IMR-90 (cell line): Measurements from ENCODE around the gene ARID4B. TPM values are rescaled to one million over a fixed set of nuclear protein-coding genes. Genes with fewer than 3 reads are reported as not detected.
A peak's percentile ranks its signal among the peaks of the same experiment; 100 is the strongest.

Source experiments
- ATAC-seq: fragments of 200-7000 bp; cut with Tn5 transposase; 2 replicates; pipeline ENCODE4 v1.9.1; 2020; ENCODE audit warnings: low read depth, mild to moderate bottlenecking, moderate library complexity
- BruUV-seq: library from RNA; stranded (reverse); fragments of 400-500 nt; replicated peaks from 2 replicates; lab custom pipeline; 2021; lab: Mats Ljungman, UMichigan
- CTCF ChIA-PET: fragments of 300-600 bp; formaldehyde crosslinking; extraction: SDS; loops from one replicate; lab custom pipeline; 2021; ENCODE audit warnings: antibody characterized with exemption; lab: Yijun Ruan, JAX
- POLR2A ChIA-PET: fragments of 300-600 bp; sonication (Branson Sonifier 250); formaldehyde crosslinking; loops from one replicate; lab custom pipeline; 2022; ENCODE audit warnings: antibody characterized with exemption; ENCODE audit not compliant: unreplicated experiment; lab: Charles Lee
- DNase-seq: peaks from one replicate; pipeline ENCODE4 v3.0.0; 2013
- H2AFZ ChIP-seq: replicated peaks from 2 replicates; pipeline ENCODE3; 2013; ENCODE audit warnings: low read length, mild to moderate bottlenecking; ENCODE audit not compliant: poor library complexity
- H2AK5ac ChIP-seq: 2 replicates; pipeline ENCODE4 v1.6.1; 2013; ENCODE audit warnings: low read depth, low read length, inconsistent platforms
- H2AK9ac ChIP-seq: replicated peaks from 2 replicates; pipeline ENCODE3; 2013; ENCODE audit warnings: mild to moderate bottlenecking, low read depth, low read length, moderate library complexity; ENCODE audit not compliant: poor library complexity
- H2BK120ac ChIP-seq: 2 replicates; pipeline ENCODE4 v1.6.1; 2013; ENCODE audit warnings: low read depth, low read length, inconsistent platforms
- H2BK15ac ChIP-seq: 3 replicates; pipeline ENCODE4 v1.6.1; 2013; ENCODE audit warnings: low read depth, low read length, inconsistent platforms
- H2BK20ac ChIP-seq: 2 replicates; pipeline ENCODE4 v1.6.1; 2013; ENCODE audit warnings: low read depth, mild to moderate bottlenecking, inconsistent platforms, low read length, moderate library complexity
- H2BK5ac ChIP-seq: 2 replicates; pipeline ENCODE4 v1.6.1; 2013; ENCODE audit warnings: mild to moderate bottlenecking, low read depth, low read length, inconsistent platforms; ENCODE audit not compliant: poor library complexity, severe bottlenecking
- H3K14ac ChIP-seq: replicated peaks from 2 replicates; pipeline ENCODE4 v1.6.1; 2013; ENCODE audit warnings: low read depth, low read length, inconsistent platforms
- H3K18ac ChIP-seq: 2 replicates; pipeline ENCODE4 v1.6.1; 2013; ENCODE audit warnings: low read depth, low read length, control low read depth
- H3K23ac ChIP-seq: 2 replicates; pipeline ENCODE4 v1.6.1; 2013; ENCODE audit warnings: low read depth, low read length, inconsistent platforms
- H3K27ac ChIP-seq: 2 replicates; pipeline ENCODE4 v1.5.1; 2013; ENCODE audit warnings: mild to moderate bottlenecking, control low read depth, low read length; ENCODE audit not compliant: insufficient read depth
- H3K27me3 ChIP-seq: 2 replicates; pipeline ENCODE4 v1.6.1; 2013; ENCODE audit warnings: low read length; ENCODE audit not compliant: control insufficient read depth, insufficient read depth
- H3K36me3 ChIP-seq: 2 replicates; pipeline ENCODE4 v1.6.1; 2013; ENCODE audit warnings: low read length, mixed read lengths; ENCODE audit not compliant: control insufficient read depth, insufficient read depth
- H3K4ac ChIP-seq: 2 replicates; pipeline ENCODE4 v1.6.1; 2013; ENCODE audit warnings: low read depth, low read length, inconsistent platforms
- H3K4me1 ChIP-seq: 2 replicates; pipeline ENCODE4 v1.6.1; 2013; ENCODE audit warnings: low read length, mixed read lengths; ENCODE audit not compliant: control insufficient read depth, insufficient read depth
- H3K4me2 ChIP-seq: 2 replicates; pipeline ENCODE4 v1.6.1; 2013; ENCODE audit warnings: low read depth, mild to moderate bottlenecking, control low read depth, low read length, moderate library complexity
- H3K4me3 ChIP-seq: 2 replicates; pipeline ENCODE4 v1.5.1; 2013; ENCODE audit warnings: low read depth, mild to moderate bottlenecking, control low read depth, low read length, moderate library complexity; ENCODE audit not compliant: insufficient read depth
- H3K56ac ChIP-seq: 2 replicates; pipeline ENCODE4 v1.6.1; 2013; ENCODE audit warnings: low read length, inconsistent platforms; ENCODE audit not compliant: insufficient read depth; ENCODE audit errors: extremely low read depth
- H3K79me1 ChIP-seq, 2 experiments: 2 replicates each; pipeline ENCODE4 v1.6.1; 2013; ENCODE audit warnings: low read length in 2 of 2, inconsistent platforms in 1 of 2, low read depth in 1 of 2
- H3K9ac ChIP-seq: 2 replicates; pipeline ENCODE4 v1.6.1; 2013; ENCODE audit warnings: low read depth, low read length, control low read depth
- H3K9me1 ChIP-seq: 2 replicates; pipeline ENCODE4 v1.6.1; 2013; ENCODE audit warnings: low read length, inconsistent platforms; ENCODE audit not compliant: insufficient read depth
- H3K9me3 ChIP-seq: 2 replicates; pipeline ENCODE4 v1.6.1; 2013; ENCODE audit warnings: low read length; ENCODE audit not compliant: control insufficient read depth, insufficient read depth
- H4K20me1 ChIP-seq: 2 replicates; pipeline ENCODE4 v1.6.1; 2013; ENCODE audit warnings: low read length, inconsistent platforms; ENCODE audit not compliant: insufficient read depth
- H4K5ac ChIP-seq: 2 replicates; pipeline ENCODE4 v1.6.1; 2013; ENCODE audit warnings: mild to moderate bottlenecking, low read depth, low read length, control low read depth
- H4K8ac ChIP-seq, 2 experiments: 2 replicates each; pipeline ENCODE4 v1.6.1; 2013; ENCODE audit warnings: low read depth in 2 of 2, low read length in 2 of 2, control low read depth in 1 of 2, inconsistent platforms in 1 of 2
- H4K91ac ChIP-seq: 2 replicates; pipeline ENCODE4 v1.6.1; 2013; ENCODE audit warnings: low read depth, low read length, inconsistent platforms; ENCODE audit not compliant: insufficient read depth
- BHLHE40 ChIP-seq: fragments of 150-350 bp; IDR thresholded peaks from 2 replicates; pipeline ENCODE4 v1.6.1; 2016; ENCODE audit warnings: mild to moderate bottlenecking, low read depth, low read length
- CEBPB ChIP-seq: IDR thresholded peaks from 2 replicates; pipeline ENCODE4 v1.6.1; 2012; ENCODE audit warnings: low read depth, low read length, improper control_type of control experiment
- CHD1 ChIP-seq: IDR thresholded peaks from 2 replicates; pipeline ENCODE4 v1.6.1; 2012; ENCODE audit warnings: low read depth, low read length, improper control_type of control experiment
- MAFK ChIP-seq: IDR thresholded peaks from 2 replicates; pipeline ENCODE4 v1.6.1; 2012; ENCODE audit warnings: low read depth, low read length, improper control_type of control experiment
- MAZ ChIP-seq: IDR thresholded peaks from 2 replicates; pipeline ENCODE4 v1.6.1; 2012; ENCODE audit warnings: low read depth, mild to moderate bottlenecking, low read length, improper control_type of control experiment, moderate library complexity, borderline replicate concordance
- MXI1 ChIP-seq: IDR thresholded peaks from 2 replicates; pipeline ENCODE4 v1.6.1; 2012; ENCODE audit warnings: low read depth, mild to moderate bottlenecking, low read length, moderate library complexity, borderline replicate concordance
- NFE2L2 ChIP-seq: fragments of 150-350 bp; IDR thresholded peaks from 2 replicates; pipeline ENCODE4 v1.6.1; 2016; ENCODE audit warnings: low read depth, mild to moderate bottlenecking, low read length
- POLR2A ChIP-seq: IDR thresholded peaks from 2 replicates; pipeline ENCODE4 v1.6.1; 2012; ENCODE audit warnings: mild to moderate bottlenecking, low read depth, low read length
- RAD21 ChIP-seq: IDR thresholded peaks from 2 replicates; pipeline ENCODE4 v1.6.1; 2012; ENCODE audit warnings: low read length, improper control_type of control experiment
- RCOR1 ChIP-seq: IDR thresholded peaks from 2 replicates; pipeline ENCODE4 v1.6.1; 2012; ENCODE audit warnings: mild to moderate bottlenecking, low read length, improper control_type of control experiment; ENCODE audit not compliant: insufficient replicate concordance
- RFX5 ChIP-seq: IDR thresholded peaks from 2 replicates; pipeline ENCODE4 v1.8.0; 2012; ENCODE audit warnings: low read depth, mild to moderate bottlenecking, low read length, moderate library complexity
- SMC3 ChIP-seq: fragments of 150-350 bp; IDR thresholded peaks from 2 replicates; pipeline ENCODE4 v1.6.1; 2016; ENCODE audit warnings: low read depth, mild to moderate bottlenecking, antibody characterized with exemption, low read length, moderate library complexity
- WGBS, 2 experiments: methylation state at CpG; one replicate each; pipeline versions ENCODE4 v1.1.5 to v1.1.7; 2013; ENCODE audit warnings: missing lambda C conversion rate in 2 of 2; ENCODE audit not compliant: insufficient read length in 1 of 2; ENCODE audit errors: extremely low coverage in 2 of 2; 5-methylcytosine and 5-hydroxymethylcytosine counted together
- dilution Hi-C: fragments of 300-500 bp; cut with HindIII; formaldehyde crosslinking; loops from one replicate; pipeline ENCODE4 v1.14.3; 2018; ENCODE audit warnings: low sequenced_read_pairs; ENCODE audit not compliant: unreplicated experiment
- in situ Hi-C: fragments of 300-500 bp; cut with MboI; formaldehyde crosslinking; loops from 3 replicates; pipeline ENCODE4 v1.14.3; 2019; ENCODE audit warnings: low sequenced_read_pairs, inconsistent platforms, mixed read lengths
- intact Hi-C: fragments of 100-400 bp; cut with micrococcal nuclease; formaldehyde crosslinking; loops from 2 replicates; pipeline ENCODE4 v1.10.0; 2022
- polyA plus RNA-seq, 3 experiments: library from polyadenylated mRNA; depleted of rRNA; stranded (reverse); fragments of >200 nt; gene quantifications; 2 replicates each; pipeline ENCODE4 v1.2.3, GENCODE V29; 2012; ENCODE audit warnings: low replicate concordance in 1 of 3
- total RNA-seq: library from RNA; depleted of rRNA; stranded (reverse); fragments of >200 nt; gene quantifications from 2 replicates; pipeline ENCODE4 v1.2.3, GENCODE V29; 2012
- TF ChIP-seq, protein P1 (sequence below): conservative IDR thresholded peaks from 2 replicates; pipeline ENCODE4 v1.5.1; 2012; ENCODE audit warnings: mild to moderate bottlenecking, low read depth, low read length, improper control_type of control experiment
- TF ChIP-seq, protein P2 (sequence below): fragments of 150-350 bp; IDR thresholded peaks from 2 replicates; pipeline ENCODE4 v1.6.1; 2016; ENCODE audit warnings: low read depth, mild to moderate bottlenecking, low read length, moderate library complexity, borderline replicate concordance
- TF ChIP-seq, protein P3 (sequence below): fragments of 150-350 bp; IDR thresholded peaks from 2 replicates; pipeline ENCODE4 v1.6.1; 2017; ENCODE audit warnings: mild to moderate bottlenecking, antibody characterized with exemption, low read length, low read depth

ARID4B gene
- total and polyA plus RNA-seq, 2 of the 4 experiments (the other 2 are of a cell fraction): 8.5 to 16.0 TPM

DNA sequence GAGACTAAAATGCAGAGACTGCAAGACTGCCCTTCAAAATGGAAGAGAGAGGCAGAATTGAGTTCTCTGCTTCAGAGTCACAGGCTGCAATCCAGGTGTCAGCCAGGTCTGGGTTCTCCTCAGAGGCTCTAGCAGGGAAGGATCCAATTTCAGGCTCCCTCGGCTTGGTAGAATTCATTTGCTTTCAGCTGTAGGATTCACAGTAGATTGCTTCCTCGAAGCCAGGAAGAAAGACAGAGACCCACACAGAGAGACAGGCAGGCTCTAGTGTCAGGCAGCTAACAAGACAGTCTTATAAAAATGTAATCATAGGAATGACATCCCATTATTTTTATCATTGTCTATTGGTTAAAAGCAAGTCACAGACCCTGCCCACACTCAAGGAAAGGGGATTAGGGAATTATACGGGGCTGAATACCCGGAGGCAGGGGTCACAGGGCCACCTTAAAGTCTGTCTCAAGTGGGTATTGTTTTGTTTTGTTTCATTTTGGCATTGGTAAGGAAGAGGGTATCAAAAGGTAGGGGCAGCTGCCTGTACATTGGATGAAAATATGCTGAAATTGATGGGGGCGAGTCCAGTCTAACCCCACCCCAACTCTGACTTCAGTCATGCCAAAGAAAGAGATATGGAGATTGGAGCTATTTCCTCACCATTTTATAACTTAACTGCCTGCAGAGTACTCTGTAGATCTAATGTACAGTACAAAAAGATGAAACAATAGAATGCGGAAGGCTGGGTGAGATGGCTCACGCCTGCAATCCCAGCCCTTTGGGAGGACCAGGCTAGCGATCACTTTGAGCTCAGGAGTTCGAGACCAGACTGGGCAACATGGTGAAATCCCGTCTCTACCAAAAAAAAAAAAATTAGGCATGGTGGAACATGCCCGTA is 29.8 kb upstream of the ARID4B start:
- no peak for ATAC-seq
- dilution Hi-C loops: no loop called here
- Histone ChIP-seq H2AK5ac (no peak overlapping the region), H4K91ac (no peak overlapping the region), H2AK9ac (no peak overlapping the region), H3K9me3 (no peaks in the 10 kb centered on the region), H3K27me3 (no peaks in the 10 kb centered on the region), H3K23ac (no peak overlapping the region), H3K56ac (no peak overlapping the region), H3K4me3 (no peak overlapping the region), H3K27ac (no peak overlapping the region), H3K14ac (no peak overlapping the region), H3K4me2 (no peak overlapping the region), H2BK15ac (no peak overlapping the region), H4K20me1 (no peaks in the 10 kb centered on the region), H3K79me1 (no peaks in the 10 kb centered on the region), H4K8ac (no peak overlapping the region), H3K18ac (no peak overlapping the region), H2BK120ac (no peak overlapping the region), H4K5ac (no peak overlapping the region), H3K36me3 (no peaks in the 10 kb centered on the region), H3K9ac (no peak overlapping the region), H2BK5ac (no peak overlapping the region), H3K4ac (no peak overlapping the region), H2AFZ (peak overlapping the region; percentile 1), H3K9me1 (no peaks in the 10 kb centered on the region), H2BK20ac (no peak overlapping the region), H3K4me1 (no peaks in the 10 kb centered on the region)
- DNase-seq: no peak
- intact Hi-C loops: no loop called here
- in situ Hi-C loops: no loop called here
- WGBS, 2 experiments: 100% methylated on average over 3 of the region's 11 CpGs; no CpG with 5 or more reads in 1 of the 2 experiments
- no TSS peak for BruUV-seq
- ChIA-PET POLR2A (no interaction called here), CTCF (no interaction called here)
- TF ChIP-seq MAZ (no peak), MXI1 (no peak), MAFK (no peak), POLR2A (no peak), CEBPB (no peak), RCOR1 (no peak), BHLHE40 (no peak), RFX5 (no peak), SMC3 (no peak), NFE2L2 (no peak), RAD21 (no peak), CHD1 (no peak)
- TF ChIP-seq, protein P1, sequence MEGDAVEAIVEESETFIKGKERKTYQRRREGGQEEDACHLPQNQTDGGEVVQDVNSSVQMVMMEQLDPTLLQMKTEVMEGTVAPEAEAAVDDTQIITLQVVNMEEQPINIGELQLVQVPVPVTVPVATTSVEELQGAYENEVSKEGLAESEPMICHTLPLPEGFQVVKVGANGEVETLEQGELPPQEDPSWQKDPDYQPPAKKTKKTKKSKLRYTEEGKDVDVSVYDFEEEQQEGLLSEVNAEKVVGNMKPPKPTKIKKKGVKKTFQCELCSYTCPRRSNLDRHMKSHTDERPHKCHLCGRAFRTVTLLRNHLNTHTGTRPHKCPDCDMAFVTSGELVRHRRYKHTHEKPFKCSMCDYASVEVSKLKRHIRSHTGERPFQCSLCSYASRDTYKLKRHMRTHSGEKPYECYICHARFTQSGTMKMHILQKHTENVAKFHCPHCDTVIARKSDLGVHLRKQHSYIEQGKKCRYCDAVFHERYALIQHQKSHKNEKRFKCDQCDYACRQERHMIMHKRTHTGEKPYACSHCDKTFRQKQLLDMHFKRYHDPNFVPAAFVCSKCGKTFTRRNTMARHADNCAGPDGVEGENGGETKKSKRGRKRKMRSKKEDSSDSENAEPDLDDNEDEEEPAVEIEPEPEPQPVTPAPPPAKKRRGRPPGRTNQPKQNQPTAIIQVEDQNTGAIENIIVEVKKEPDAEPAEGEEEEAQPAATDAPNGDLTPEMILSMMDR: no peak
- TF ChIP-seq, protein P2, sequence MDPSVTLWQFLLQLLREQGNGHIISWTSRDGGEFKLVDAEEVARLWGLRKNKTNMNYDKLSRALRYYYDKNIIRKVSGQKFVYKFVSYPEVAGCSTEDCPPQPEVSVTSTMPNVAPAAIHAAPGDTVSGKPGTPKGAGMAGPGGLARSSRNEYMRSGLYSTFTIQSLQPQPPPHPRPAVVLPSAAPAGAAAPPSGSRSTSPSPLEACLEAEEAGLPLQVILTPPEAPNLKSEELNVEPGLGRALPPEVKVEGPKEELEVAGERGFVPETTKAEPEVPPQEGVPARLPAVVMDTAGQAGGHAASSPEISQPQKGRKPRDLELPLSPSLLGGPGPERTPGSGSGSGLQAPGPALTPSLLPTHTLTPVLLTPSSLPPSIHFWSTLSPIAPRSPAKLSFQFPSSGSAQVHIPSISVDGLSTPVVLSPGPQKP: no peak
- TF ChIP-seq, protein P3, sequence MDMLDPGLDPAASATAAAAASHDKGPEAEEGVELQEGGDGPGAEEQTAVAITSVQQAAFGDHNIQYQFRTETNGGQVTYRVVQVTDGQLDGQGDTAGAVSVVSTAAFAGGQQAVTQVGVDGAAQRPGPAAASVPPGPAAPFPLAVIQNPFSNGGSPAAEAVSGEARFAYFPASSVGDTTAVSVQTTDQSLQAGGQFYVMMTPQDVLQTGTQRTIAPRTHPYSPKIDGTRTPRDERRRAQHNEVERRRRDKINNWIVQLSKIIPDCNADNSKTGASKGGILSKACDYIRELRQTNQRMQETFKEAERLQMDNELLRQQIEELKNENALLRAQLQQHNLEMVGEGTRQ: no peak
